HG03175 (cell line): ENCODE measurements around the gene HOXC5.

Experiments
- ATAC-seq: cut with Tn5 transposase; IDR thresholded peaks from one replicate; pipeline ENCODE4 v1.9.1; 2021; ENCODE audit warnings: mild to moderate bottlenecking, moderate library complexity; ENCODE audit not compliant: unreplicated experiment

HOXC5 gene

DNA sequence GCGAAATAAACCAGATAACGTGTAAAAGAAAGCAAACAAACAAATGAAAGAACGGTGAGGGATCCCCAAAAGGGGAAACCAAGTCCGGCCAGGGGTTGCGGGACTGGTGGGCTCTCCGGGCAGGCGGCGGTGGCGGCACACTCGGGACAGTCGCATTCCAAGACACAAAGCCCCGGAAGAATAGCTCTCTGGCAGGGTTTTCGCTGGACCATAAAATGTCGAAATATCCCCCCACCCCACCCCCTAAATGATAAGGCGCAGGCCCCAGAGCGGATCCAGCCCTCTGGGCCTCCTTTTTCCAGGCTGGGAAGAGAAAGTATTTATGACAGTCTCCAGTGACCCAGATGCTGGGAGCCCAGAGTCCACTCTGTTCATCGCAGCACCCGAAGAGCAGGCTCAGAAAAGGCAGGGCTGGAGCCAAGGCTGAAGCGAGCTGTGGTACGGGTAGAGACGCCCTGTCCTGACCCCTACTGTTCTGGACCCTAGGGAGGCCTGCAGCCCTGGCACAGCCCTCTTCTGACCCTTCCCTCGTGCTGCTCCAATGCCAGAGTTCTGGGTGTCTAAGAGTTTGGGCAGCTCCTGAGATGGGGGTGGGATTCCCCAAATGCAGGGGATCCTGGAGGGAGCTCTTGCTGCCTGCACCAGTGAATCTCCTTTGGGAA, 26.2 kb upstream of the HOXC5 start:
- no peak for ATAC-seq

DNA sequence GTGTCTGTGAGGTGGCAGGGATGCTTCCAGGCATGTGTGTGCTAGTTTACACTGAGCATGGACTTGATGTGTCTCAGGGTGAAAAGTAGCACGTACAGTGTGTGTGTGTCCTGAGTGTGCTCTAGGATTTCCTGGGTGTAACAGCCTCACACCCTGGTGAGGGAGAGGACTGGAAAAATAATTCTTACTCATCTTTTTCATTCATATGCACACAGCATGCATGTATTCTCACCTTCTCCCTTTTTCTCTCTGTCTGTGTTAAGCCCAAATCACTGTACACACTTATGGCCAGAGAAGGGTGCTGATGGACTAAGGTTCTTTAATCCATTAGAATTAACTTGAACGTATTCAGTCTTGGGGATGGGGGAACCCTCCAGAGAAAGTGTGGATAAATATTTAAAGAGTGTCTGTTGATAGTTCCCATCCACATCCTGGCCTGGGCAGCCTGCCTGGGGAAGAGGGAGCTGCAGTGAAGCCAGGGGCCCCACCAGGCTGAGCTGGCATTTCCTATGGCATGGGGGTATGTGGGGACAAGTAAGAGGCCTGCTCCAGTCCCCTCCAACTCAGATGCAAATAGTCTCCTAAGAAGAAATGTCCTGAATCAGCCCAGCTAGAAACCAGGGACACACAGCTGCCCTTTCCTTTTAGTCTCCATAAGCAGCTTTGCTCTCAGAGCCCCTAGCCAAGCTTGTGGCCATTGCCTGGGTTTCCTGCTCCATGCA, 25.2 kb upstream of the HOXC5 start:
- no peak for ATAC-seq

DNA sequence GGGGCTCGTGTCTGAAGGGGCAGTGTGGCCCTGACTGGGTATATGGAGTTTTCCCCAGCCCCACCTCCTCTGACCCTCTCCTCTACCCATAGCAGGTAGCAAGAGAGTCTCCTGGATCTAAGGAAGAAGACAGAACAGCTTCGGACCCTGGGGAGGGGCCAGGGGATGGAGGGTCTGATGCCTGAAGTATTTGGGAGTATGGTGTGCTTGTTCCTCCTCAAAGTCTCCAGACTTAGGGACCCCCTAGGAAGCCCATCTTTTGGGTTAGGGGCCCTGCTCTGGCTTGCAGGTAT, 24.6 kb upstream of the HOXC5 start:
- ATAC-seq: no peak

DNA sequence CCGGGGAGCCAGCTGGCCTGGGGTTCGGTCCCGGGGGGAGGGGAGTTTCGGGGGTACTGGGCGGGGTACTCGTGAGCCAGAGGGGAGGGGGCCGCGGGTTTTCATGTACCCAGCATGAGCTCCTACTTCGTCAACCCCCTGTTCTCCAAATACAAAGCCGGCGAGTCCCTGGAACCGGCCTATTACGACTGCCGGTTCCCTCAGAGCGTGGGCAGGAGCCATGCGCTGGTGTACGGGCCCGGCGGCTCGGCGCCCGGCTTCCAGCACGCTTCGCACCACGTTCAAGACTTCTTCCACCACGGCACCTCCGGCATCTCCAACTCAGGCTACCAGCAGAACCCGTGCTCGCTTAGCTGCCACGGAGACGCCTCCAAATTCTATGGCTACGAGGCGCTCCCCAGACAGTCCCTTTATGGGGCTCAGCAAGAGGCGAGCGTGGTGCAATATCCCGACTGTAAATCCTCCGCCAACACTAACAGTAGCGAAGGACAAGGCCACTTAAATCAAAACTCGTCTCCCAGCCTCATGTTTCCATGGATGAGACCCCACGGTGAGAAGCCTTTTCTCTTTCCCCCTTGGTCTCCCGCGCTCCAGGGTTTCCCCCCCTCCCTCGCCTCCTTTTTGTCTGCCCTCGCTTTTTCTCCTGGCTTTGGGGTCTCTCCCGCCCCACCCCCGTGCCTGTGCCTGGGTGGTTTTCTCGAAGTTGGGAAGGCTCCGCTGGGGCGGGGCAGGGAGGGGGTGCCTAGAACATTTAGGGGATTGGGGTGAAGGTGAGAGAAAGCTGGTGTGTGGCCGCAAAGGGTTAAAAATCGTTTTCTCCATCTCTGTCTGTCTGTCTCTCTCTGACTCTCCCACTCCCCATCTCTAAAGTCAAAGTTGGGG, 23.4 kb upstream of the HOXC5 start:
- ATAC-seq: no peak

DNA sequence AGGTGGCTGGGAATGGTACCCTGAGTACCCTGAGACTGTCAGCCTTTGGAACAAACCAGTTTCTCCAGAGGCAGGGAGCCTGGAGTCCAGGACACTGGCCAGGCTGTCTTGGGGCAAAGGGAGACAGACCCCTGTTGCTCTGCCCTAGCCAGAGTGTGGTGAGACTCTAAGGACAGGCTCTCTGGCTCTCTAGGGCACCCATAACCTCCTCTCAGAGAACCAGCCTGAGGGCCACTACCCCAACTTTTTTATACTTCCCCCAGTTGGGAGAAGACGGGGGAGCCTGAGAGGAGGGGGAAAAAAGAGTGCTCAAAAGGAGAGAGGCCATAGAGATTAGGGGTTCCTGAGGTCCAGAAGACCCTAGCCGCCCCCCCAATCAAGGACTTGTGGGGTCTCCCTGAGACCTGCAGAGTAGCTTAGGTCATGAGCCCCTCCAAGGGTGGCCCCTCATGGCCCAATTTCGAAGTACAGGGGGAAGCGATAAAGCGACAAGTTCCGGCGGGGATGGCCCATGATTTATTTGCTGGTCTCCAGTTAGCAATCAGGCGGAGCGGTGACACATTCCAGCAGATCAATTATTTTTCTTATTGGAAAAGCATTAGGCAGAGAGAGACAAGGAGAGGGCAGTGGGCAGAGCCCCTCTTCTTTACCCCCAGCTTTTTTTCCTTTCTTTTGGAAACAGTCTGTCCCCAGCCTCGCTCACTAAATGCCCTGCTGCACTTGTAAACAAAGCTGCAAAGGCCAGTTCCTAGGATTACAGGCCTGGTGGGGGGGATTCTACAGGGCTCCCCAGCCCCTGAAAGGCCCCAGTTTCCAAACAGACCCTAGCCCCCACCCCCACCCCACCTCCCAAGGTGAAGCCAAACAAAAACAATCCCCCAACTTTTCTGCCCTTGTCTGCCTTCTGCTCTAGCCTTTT, 22.5 kb upstream of the HOXC5 start:
- no peak for ATAC-seq

DNA sequence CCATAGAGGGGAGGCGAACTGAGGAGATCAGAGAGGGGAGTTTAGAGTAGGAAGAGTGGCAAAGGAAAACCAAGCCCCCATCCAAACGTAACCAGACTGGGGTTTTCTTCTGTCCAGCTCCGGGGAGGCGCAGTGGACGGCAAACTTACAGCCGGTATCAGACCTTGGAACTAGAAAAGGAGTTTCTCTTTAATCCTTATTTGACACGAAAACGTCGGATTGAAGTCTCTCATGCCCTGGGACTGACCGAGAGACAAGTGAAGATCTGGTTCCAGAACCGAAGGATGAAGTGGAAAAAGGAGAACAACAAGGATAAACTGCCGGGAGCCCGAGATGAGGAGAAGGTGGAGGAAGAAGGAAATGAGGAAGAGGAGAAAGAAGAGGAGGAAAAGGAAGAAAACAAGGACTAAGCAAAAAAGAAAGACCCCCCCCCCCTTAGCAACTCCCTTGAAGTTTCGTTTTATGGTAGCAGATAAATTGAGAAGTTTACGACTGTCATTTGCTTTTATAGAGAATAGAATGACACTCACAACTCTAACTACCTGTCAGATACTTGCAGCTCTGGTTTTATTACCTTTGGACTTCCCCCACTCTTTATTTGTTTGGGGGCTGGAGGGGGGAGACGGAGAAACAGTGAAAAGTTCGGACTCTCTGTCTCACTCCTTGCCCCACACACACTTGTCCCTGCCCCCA, 21.7 kb upstream of the HOXC5 start:
- no peak for ATAC-seq

DNA sequence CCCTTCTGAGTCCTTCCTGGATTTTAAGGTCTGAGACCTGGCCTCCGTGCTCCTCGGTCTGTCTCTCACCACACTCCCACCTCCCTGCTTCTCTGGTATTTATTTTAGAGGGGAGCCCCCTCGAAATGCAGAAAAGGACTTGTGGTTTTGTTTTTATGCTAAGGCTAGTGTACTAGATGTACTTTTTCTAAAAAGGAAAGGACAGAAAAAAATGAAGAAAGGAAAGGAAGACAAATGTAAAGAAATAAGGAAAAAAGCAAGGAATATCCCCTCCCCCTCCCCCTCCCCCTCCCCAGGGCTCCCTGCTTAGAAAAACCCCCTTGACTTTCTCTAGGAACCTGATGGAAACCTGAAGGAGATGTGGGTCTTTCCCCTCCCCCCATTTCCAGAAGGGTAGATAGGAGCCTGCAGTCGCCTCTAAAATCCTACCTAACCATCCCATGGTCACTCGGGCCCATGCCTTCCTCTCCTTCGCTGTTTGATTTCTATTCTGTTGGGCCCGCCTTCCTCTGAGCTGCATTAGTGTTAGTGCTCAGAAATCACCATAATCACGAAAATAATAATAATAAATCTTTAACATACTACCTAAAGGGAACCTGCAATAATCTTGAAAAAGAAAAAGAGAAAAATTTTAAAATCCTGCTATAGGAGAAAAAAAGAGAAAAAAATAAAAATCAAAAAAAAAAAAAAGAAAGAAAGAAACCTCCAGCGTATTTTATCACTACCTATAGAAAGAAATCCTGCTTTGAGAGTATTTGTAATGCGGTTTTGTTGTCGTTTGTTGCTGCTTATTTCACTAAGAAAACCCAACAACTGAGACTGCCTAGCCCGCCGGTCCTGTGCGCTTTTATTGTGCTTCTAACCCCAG, 21.0 kb upstream of the HOXC5 start:
- no peak for ATAC-seq

DNA sequence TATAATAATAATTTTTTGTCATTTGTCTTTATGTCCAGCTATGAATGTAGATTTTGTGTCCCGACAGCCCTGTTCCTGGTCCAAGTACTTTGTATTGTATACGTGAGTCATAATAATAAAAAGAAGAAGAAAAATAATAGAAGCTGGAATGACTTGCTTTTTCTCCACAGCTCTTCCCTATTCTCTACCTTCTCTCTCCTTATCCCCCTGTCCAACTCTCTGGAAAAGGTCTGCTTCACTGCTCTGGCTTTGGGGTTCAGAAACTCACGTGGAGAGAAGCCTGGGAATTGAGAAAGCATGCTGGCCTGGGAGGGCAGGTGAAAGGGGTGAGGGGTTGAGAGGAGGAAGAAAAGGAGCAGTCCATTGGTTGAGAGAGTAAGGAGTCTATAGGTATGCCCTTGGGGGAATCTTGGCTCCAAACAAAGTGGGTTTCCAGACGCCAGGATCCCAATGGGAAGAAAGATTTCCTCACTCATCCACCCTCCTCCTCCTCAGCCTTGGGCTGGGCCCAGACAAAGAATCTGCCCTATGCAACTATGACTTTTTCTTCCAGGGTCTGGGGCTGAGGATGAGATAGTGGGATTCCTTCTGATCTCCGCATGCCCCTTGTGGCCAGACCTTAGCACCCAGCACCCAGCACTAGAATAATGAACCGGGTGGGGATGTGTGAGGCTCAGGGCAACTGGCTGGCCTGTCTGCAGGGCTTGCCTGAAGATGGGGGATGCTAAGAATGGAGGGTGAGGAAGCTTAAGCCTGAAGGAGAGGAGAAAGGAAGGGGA, 20.0 kb upstream of the HOXC5 start:
- no peak for ATAC-seq

DNA sequence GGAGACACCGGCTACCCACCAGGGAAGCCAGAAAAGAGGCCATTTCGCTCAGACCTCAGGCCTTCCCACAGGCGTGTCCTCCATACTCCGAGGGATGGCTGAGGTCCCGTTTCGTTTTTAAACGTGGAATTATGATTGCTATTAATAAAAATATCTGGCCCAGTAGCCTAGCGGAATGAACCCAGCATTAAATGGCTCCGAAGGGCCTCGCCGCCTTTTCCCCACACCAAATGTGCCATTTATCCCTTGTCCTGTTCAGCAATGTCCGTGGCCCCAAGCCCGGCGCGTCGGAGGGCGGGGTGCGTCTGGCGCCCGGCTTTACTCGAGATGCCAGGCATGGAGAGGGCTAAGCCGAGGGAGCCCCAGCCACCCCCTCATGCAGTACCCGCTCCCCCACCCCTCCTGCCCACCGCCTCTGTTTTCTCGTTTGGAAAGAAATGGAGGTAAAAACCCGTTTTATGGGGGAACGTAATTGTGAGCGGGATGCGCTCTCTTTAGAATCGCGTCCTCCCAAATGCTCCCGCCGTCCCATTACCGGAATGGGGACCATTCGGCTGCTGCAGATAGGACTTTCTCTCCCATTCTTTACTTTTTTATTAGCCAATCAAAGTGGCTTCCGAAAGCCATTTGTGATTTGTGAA, 18.4 kb upstream of the HOXC5 start:
- no peak for ATAC-seq

DNA sequence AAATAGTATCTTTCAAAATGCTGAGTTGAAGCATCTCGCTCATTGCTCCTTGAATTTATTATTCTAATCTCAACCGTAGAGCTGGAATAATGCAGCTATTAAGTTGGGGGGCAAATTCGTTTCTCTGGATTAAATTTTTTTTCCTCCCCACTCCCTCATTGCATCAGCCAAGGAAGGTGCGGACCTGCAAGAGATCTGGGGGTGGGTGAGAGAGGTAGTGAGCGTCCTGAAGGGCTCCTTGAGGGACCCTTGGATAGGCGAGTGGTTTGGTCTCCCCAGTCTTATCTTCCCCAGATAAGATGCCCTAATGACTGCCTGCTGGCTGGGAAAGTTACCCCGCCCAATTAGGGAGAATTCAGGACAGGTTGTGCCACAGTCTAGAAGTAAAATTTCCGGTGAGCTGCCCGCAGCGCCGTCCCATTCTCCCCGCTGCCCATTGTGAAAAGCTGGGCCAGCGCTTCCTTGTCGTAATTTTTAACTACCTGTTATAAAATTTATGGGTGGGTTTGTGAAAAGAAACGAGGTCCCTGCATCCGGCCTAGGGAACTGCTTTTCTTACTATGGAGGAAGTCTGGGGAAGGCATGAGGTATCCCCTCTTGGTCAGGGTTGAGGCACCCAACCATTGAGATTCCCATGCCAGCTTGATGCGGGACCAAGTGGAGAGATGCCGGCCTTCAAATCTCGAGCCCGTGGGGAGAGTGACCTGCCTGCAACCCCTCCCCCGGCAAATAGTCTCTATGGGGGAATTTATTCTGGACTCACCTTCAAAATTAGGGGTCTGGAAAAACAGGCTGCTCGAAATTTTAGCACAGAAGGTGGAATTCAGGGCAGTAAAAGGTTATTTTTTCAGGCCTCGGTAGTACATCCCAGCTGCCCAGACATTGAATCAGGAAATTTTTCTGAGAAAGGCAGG, 17.6 kb upstream of the HOXC5 start:
- no peak for ATAC-seq

DNA sequence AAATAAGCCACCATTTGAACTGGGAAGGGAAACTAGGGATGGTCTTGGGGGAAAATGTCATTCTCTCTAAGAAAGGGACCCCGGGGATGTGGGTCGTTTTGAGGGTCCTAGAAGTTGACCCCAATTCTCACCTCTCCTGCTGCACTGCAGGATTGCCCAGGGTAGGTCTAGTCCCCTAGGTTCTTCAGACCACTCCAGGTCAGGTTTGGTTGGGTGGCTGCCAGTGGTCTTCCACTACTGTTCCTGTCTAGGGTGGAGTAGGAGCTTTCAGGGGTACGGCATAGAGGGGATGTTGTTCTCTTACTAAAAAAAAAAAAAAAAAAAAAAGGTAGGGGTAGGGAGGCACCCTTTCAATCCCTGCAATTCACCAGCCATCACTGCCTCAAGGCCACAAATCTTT, 16.8 kb upstream of the HOXC5 start:
- no peak for ATAC-seq

DNA sequence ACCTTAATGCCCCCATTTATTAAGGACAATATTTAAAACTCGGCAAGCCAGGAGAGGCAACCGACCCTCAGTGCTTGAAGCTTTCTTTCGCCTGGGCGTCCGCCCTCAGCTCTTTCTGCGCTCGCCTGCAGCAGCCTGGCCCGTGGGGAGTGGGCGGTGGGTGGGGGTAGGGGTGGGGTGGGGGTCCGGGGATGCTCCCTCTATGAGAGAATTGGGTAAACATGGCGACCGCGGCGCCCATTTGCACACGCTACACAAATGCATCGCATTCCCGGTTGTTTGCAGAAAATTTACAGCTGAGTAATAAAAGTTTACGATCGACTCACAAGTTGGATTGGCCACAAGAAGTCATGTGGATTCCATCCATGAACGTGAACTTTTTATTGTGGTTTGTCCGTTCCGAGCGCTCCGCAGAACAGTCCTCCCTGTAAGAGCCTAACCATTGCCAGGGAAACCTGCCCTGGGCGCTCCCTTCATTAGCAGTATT, 16.3 kb upstream of the HOXC5 start:
- ATAC-seq: no peak

DNA sequence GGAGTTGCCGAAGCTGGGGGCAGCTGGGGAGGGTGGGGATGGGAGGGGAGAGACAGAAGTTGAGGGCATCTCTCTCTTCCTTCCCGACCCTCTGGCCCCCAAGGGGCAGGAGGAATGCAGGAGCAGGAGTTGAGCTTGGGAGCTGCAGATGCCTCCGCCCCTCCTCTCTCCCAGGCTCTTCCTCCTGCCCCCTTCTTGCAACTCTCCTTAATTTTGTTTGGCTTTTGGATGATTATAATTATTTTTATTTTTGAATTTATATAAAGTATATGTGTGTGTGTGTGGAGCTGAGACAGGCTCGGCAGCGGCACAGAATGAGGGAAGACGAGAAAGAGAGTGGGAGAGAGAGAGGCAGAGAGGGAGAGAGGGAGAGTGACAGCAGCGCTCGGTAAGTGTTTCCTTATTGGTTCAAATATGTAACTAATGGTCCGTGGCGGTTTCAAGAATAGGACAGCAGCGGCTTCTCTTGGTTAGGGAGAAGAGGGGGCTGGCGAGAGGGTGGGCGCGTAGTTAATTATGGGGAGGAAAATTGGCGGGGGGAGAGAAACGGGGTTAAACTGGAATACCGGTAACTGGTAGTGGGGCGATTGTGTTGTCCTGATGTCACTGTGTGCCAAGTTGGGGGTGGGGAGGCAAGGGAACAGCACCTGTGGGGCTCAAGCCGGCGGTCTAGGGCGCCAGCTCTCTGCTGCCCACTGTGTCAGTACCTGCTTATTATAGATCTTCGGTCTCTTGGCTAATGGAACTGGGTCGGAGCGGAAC, 15.6 kb upstream of the HOXC5 start:
- peak; percentile 42 for ATAC-seq

DNA sequence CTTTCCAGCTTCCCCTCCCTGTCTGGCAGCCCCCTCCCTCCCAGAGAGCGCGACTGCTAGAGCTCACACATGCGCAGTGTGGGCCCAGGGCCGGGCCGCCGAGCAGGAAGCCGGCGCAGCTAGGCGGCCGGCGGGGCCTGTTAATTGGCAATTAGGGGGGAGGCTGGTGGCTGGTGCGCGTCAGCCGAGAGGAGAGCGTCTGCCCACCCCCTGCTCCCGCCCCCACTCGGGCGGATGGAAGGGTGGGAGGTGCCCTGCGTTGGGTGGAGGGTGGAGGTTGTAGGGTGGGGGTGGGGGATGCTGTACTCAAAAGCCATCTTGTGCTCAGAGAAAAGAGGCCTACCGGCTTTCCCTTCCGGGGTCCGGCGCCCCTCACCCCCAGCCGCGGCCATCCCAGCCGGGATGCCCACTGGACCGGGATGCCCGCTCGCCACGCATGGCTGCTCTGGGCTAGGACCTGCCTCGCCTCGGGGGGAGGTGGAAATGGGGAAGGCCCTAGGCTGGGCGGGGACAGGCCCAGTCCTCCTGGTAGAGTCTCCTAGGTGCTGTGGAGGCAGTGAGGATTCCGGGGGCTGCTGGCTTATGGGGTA, 14.9 kb upstream of the HOXC5 start:
- ATAC-seq: peak; percentile 80

DNA sequence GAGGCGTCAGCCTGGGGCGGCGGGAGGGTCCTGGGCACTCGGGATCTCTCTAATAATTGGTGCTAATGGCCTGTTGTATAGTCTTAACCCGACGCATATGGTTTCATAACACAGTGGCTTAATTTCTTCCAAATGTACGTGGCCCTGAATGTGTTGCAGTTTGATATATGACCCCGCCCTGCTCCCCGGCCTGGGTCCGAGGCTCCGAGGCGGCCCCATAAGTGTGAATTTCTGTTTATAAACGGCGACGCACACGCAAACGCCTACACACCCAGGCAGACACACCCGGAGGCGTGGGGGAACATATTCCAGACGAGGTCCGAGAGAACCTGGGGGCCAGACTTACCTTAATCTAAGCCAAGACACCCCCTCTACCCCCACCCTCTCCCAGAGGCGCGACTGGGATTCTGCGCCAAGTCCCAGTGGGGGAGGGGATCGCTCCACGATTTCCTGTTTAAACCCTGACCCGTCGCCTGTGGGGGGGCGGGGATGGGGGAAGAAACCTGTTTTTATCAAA, 14.3 kb upstream of the HOXC5 start:
- no peak for ATAC-seq
